ENCODE data around the gene TMPRSS3.

GRCh38 chr21:42384156-42384945 lies 11.5 kb downstream of the TMPRSS3 start:
- no peak for TF ChIP-seq ZNF274 (IDR thresholded peaks at IDR 0.05; ENCODE audit: low read depth, low read length)
- TF ChIP-seq SUZ12 (IDR thresholded peaks at IDR 0.05; ENCODE audit: extremely low read depth, insufficient read depth, insufficient read length), result no peak
- TF ChIP-seq YY1 (IDR thresholded peaks at IDR 0.05; ENCODE audit: insufficient read depth, insufficient read length), result no peak

Data from NT2/D1 (cell line).